HG03103 (cell line): ENCODE results near the gene UGGT2.
A peak's percentile ranks its signal among the peaks of the same experiment; 100 is the strongest.
"Not testable (repeated sequence)": the region's sequence is repeated elsewhere in the genome, so short reads cannot be mapped to it uniquely, and the experiment has no call there.

Experiments used
- ATAC-seq: cut with Tn5 transposase; IDR thresholded peaks from one replicate; pipeline ENCODE4 v1.9.1; 2021; ENCODE audit warnings: low read depth; ENCODE audit not compliant: unreplicated experiment

The UGGT2 gene

DNA sequence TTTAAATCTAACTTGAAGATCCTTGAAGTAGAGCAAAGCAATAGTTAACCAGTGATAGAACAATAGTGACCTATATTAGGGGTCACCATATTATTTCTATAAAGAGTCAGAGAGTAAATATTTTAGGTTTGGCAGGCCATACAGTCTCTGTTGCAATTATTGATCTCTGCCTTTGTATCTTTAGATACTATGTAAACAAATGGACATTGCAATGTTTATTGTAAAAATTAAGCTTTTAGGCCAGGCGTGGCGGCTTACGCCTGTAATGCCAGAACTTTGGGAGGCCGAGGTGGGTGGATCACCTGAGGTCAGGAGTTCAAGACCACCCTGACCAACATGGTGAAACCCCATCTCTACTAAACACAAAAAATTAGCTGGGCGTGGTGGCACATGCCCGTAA is 80.5 kb downstream of the UGGT2 start:
- ATAC-seq = not testable (repeated sequence)

DNA sequence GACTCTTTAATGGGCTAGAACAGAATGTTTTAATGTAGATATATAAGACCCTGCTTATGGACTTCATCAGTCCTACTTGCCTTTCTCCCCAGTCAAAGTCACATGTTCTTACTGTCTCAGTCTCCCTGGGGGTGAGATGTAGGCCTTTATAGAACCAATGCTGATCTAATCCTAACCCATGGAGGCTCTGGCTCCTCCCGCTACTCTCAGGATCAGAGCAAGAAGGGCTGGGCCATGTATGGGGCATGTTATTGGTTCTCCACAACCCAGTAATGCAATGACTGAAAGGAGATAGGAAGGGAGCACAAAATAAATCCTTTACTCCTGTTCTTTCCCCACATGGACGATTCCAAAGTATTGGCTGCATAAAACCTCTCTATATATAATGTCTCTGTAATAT is 82.3 kb downstream of the UGGT2 start:
- no peak for ATAC-seq

DNA sequence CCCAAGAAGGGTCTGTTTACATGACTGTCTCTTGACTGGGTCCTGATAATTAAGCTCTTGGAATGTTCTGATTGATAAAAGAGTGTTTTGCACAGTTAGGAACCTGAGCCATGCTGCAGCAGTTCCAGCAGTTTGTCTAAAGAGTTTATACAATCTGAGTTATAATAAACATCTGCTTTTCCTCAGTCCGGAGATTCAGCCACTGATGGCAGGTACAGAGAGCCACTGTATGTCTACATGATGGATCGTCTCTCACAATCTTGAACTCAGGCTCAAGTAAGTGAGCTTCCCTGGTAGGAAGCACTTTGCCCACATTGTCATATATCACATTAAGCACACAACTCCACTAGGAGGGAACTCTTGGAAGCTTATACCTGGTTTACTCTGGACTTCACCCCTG is 84.3 kb downstream of the UGGT2 start:
- ATAC-seq = no peak

DNA sequence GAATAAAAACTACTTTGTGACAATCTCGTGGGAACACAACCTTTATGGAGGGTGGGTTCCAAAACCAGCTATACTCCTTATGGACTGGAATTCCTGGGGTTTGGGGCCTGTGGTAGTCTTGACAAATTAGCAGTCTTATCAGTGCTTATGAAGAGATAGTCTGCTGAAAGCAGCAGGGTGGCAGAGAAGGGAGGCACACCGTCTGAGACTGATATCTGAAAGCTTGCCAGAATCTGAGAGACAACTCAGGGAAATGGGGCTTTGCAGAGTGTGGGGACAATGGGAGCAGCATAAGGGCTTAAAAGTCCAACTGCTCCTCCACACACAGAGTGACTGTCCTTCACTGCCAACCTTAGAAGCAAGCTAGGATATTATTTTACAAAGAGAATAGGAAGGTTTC is 95.9 kb downstream of the UGGT2 start:
- ATAC-seq = no peak

DNA sequence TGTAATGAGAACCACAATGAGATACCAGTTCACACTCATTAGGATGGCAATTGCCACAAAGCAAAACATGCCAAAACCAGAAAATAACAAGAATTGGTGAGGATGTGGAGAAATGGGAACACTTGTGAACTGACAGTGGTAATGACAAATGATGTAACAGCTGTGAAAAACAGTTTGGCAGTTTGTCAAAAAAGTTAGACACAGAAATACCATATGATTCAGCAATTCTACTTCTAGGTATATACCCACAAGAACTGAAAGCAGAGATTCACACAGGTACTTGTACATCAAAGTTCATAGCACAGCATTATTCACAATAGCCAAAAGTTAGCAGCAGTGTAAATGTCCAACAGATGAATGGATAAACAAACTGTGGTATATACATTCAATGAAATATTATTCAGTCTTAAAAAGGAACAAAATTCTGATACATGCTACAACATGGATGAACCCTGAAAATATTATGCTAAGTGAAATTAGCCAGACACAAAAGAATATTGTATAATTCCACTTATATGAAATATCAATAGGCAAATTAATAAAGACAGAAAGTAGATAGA is 96.5 kb downstream of the UGGT2 start:
- no peak for ATAC-seq

DNA sequence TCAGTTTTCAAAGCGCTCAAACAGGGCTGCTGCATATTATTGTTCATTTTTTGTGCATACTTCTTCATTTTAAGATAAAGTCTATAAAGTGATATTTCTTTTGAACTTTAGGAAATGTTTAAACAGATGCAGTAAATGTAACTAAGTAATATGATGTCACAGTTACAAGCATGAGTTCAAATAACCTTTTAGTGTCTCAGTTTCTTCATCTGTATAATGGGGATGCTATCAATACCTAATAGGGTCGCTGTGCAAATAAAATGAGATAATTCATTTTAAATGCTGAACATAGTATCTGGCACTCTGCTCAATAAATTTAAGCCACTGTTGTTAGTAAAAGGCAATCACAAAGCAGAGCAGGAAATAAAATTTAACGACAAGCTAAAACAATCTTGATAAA is 97.5 kb downstream of the UGGT2 start:
- no peak for ATAC-seq

DNA sequence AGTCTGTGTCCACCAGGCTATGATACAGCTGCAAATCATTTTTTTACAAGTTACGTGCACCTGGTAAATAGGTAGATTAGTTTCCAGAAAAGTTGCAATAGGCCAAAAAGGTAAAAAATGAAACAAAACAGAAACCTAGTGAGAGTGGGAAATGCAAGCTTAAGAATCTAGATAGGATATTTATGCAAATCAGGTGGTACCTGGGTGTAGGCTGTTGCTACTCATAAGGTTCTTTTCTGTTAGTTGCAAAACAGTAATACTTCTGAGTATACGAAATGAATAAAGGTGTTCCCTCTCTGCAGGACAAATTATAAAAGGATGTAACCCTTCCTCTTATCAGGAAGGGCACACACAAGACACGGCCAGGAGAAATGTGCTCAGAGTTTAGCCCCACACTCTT is 97.9 kb downstream of the UGGT2 start:
- ATAC-seq = peak; percentile 75

DNA sequence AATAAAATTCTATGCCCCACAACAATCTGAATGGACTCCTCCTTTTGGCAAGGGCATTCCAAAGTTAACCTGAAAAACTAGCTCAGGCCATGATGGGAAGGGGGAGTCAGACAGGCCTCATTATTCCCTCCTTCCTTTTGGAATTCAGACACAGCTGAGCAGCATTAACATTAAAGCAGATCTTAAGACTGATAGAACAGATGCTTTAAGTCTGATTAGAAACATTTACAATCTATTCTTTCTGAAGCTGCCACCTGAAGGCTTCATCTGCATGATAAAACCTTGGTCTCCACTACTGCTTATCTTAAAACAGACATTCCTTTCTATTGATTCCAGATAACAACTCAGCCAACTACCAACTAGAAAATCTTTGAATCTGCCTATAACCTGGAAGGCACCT is 98.9 kb downstream of the UGGT2 start:
- ATAC-seq = no peak

DNA sequence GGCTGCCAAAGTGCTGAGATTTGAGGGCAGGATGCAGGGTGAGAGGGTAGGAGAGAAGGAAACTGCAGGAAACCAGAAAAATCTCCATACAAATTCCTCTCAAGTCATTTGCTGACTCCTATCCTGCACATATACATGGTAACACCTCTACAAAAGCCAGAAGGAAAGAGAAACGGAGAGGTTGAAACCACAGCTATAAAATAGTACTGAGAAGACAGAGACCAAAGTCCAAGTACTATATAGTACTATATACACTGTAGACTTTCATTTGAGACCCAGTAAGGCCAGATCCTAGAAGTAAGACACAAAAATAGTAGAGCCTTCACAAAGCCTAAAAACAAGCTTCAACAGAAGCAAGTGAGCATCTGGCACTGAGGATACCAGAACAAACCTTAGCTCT is 103.1 kb downstream of the UGGT2 start:
- ATAC-seq = no peak

DNA sequence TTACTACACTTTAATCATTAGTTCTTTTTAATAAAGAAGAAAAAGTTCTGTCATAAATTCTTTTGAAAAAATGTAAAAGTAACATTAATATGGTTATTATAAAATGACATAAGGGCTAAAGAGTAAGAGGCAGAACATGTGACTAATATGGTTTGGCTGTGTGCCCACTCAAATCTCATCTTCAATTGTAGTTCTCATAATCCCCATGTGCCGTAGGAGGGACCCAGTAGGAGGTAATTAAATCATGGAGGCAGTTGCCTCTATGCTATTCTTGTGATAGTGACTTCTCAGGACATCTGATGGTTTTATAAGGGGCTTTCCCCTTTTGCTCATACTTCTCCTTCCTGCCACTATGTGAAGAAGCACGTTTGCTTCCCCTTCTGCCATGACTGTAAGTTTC is 104.5 kb downstream of the UGGT2 start:
- ATAC-seq = no peak

DNA sequence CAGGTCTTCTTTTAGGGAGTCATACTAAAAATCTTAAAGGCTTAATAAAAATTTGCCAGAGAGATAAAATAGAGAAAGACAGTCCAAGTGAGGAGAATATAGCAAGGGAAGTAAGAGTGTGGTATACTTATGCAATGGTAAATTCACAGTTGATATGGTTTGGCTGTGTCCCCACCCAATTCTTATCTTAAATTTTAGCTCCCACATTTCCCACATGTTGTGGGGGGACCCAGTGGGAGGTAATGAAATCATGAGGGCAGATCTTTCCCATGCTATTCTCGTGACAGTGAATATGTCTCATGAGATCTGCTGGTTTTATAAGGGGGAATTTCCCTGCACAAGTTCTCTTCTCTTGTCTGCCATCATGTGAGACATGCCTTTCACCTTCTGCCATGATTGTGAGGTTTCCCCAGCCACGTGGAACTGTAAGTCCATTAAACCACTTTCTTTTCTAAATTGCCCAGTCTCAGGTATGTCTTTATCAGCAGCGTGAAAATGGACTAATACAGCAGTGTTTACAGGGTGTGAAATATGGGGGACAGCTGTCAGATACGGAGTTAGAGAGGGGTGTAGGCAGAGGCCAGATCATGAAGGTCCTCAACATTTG is 115.4 kb downstream of the UGGT2 start:
- ATAC-seq = no peak

DNA sequence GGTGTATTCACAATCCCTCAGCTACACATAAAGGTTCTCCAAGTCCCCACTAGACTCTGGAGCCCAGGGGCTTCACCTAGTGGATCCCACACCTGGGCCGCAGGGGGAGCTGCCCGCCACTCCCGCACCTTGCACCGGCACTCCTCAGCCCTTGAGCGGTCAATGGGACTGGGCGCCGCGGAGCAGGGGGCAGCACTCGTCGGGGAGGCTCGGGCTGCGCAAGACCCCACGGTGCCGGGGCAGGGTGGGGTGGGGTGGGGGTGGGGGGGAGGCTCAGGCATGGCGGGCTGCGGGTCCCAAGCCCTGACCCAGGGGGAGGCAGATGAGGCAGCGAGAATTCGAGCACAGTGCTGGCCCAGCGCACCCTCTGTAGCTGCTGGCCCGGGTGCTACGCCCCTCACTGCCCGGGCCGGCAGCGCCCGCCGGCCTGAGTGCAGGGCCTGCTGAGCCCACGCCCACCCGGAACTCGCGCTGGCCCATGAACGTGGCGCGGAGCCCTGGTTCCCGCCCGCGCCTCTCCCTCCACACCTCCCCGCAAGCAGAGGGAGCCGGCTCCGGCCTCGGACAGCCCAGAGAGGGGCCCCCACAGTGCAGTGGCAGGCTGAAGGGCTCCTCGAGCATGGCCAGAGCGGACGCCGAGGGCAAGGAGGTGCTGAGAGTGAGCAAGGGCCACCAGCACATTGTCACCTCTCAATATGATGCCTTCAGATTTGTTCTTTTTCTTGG is 121.7 kb downstream of the UGGT2 start:
- ATAC-seq = no peak

DNA sequence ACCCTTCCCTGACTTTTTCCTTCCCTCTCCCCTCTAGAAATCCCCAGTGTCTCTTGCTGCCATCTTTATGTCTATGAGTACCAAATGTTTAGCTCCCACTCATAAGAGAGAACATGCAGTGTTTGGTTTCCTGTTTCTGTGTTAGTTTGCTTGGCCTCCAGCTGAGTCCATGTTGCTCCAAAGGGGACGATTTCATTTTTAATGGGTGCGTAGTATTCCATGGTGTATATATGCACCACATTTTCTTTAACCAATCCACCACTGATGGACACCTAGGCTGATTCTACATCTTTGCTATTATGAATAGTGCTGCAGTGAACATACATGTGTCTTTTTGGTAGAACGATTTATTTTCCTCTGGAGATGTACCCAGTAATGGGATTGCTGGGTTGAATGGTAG is 123.8 kb downstream of the UGGT2 start:
- ATAC-seq = no peak

DNA sequence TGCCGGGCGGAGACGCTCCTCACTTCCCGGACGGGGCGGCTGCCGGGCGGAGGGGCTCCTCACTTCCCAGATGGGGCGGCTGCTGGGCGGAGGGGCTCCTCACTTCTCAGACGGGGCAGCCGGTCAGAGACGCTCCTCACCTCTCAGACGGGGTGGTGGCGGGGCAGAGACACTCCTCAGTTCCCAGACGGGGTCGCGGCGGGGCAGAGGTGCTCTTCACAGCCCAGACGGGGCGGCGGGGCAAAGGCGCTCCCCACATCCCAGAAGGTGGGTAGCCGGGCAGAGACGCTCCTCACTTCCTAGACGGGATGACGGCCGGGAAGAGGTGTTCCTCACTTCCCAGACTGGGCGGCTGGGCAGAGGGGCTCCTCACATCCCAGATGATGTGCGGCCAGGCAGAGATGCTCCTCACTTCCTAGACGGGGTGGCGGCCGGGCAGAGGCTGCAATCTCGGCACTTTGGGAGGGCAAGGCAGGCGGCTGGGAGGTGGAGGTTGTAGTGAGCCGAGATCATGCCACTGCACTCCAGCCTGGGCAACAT is 124.8 kb downstream of the UGGT2 start:
- not testable (repeated sequence) for ATAC-seq

DNA sequence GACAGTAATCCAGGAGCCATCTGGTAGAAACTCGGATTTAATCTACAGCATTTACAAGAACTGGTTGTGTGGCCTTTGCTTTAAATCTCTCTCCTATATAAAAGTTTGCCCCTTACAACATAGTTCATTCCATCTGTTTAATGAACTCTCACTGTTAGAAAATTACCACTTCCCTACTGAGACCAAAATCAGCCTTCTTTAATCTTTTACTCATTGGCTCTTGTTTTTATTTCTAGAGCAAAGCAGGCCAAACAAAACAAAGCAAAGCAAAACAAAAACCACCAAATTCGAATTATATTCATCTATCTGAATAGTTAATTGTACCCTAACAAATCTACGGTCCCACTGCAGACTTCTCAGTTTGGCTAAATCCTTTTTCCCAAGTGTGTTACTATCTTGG is 127.0 kb downstream of the UGGT2 start:
- ATAC-seq = no peak

DNA sequence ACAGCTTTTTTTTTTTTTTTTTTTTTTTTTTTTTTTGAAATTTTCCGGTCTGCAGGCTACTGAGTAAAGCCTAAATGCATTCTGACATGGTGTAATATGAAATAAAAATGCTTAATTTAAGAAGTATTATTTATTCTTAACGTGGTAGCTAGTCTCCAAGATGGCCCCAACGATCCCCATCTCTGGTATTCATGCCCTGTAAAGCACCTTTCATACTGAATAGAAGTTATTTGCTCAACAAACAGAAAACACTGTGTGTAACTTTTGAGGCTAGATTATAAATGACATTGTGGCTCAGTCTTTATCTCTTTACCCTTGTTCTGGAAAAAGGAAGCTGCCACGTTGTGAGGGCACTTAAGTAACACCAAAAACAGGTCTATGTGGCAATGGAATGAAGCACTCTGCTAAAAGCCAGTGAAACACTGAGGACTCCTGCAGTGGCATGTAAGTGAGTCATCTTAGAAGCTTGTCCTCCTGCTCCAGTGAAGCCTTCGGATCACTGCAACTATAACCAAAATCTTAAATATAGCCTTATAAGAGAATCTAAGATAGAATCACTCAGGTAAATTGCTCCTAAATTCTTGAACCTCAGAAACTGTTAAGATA is 128.7 kb downstream of the UGGT2 start:
- ATAC-seq = no peak

DNA sequence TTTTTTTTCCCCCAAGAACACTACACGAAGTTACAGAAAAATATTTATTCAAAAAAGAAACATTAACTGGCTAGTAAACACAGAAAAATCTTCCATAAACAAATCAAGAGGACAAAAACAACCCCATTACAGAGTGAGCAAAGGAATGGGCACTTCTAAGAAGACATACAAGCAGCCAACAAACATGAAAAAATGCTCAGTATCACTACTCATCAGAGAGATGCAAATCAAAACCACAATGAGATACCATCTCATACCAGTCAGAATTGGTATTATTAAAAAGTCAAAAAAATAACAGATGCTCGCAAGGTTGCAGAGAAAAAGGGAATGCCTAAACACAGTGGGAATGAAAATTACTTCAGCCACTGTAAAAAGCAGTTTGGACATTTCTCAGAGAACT is 131.7 kb downstream of the UGGT2 start:
- no peak for ATAC-seq

DNA sequence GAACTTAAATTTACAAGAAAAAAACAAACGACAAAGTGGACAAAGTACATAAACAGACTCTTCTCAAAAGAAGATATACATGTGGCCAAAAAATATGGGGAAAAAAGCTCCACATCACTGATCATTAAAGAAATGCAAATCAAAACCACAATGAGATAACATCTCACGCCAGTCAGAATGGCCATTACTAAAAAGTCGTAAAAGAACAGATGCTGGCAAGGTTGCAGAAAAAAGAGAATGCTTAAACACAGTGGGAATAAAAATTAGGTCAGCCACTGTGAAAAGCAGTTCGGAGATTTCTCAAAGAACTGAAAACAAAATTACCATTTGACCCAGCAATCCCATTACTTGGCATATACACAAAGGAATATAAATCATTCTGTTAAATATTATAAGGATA is 132.7 kb downstream of the UGGT2 start:
- ATAC-seq = no peak

DNA sequence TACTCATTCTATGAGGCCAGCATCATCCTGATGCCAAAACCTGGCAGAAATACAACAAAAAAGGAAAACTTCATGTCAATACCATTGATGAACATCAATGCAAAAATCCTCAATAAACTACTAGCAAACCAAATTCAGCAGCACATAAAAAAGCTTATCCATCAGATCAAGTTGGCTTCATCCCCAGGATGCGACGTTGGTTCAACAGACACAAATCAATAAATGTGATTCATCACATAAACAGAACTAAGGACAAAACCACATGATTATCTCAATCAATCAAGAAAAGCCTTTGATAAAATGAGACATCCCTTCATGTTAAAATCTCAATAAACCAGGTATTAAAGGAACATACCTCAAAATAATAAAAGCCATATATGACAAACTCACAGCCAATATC is 134.3 kb downstream of the UGGT2 start:
- ATAC-seq = no peak

DNA sequence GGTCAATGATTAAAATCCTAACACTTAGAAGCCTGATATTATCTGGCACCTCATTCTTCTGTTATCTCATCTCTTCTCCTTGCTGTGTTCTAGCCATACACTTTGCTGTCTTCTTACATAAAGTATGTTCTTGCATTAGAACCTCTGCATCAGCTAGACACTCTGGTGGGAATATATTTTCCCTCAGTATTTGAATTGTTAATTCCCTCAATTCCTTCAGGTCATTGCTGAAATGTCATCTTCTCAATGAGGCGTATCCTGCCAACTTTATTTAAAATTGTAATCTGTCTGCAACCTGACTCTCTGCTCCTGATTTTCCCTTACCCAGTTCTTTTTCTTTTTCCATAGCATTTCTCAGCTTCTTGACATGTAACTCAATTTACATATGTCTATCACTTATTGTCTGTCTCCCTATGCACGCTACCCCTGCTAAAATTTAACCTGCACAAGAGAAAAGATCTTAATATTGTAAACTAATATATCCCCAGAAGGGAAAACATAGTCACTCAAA is 138.2 kb downstream of the UGGT2 start:
- no peak for ATAC-seq

DNA sequence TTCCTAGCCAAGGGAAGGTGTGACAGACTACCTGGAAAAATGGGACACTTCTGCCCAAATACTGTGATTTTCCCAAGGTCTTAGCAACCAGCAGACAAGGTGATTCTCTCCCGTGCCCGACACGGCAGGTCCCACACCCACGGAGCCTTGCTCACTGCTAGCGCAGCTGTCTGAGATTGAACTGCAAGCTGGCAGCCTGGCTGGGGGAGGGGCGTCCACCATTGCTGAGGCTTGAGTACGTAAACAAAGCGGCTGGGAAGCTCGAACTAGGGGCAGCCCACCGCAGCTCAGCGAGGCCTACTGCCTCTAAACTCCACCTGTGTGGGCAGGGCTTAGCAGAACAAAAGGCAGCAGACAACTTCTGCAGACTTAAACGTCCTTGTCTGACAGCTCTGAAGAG is 146.2 kb downstream of the UGGT2 start:
- no peak for ATAC-seq
